Neuronal stem cell (in vitro differentiated cells): ENCODE results near the gene PSMB8.
"Not testable (repeated sequence)": the region's sequence is repeated elsewhere in the genome, so short reads cannot be mapped to it uniquely, and the experiment has no call there.

ENCODE experiments used
- DNase-seq: peaks from one replicate; pipeline ENCODE4 v3.0.0-alpha.2; 2013; ENCODE audit warnings: low spot score
- H2AFZ ChIP-seq: one replicate; pipeline ENCODE4 v1.6.1; 2013; ENCODE audit warnings: mild to moderate bottlenecking, low read length, inconsistent platforms
- H2AK5ac ChIP-seq: 2 replicates; pipeline ENCODE4 v1.6.1; 2013; ENCODE audit warnings: low read depth, mild to moderate bottlenecking, inconsistent platforms, low read length, moderate library complexity, mixed read lengths
- H2BK120ac ChIP-seq: 2 replicates; pipeline ENCODE4 v1.6.1; 2013; ENCODE audit warnings: low read depth, mild to moderate bottlenecking, inconsistent platforms, low read length, moderate library complexity, mixed read lengths
- H2BK12ac ChIP-seq: one replicate; pipeline ENCODE4 v1.6.1; 2013; ENCODE audit warnings: low read length, inconsistent platforms
- H2BK15ac ChIP-seq: 2 replicates; pipeline ENCODE4 v1.6.1; 2013; ENCODE audit warnings: mild to moderate bottlenecking, low read length, inconsistent platforms, mixed read lengths
- H2BK5ac ChIP-seq: one replicate; pipeline ENCODE4 v1.6.1; 2013; ENCODE audit warnings: inconsistent platforms, mild to moderate bottlenecking, low read length, moderate library complexity
- H3K14ac ChIP-seq: one replicate; pipeline ENCODE4 v1.6.1; 2013; ENCODE audit warnings: low read length, inconsistent platforms
- H3K18ac ChIP-seq: 2 replicates; pipeline ENCODE4 v1.6.1; 2013; ENCODE audit warnings: low read length, inconsistent platforms
- H3K23ac ChIP-seq: 2 replicates; pipeline ENCODE4 v1.6.1; 2013; ENCODE audit warnings: low read depth, mild to moderate bottlenecking, mixed read lengths, low read length, inconsistent platforms; ENCODE audit not compliant: poor library complexity
- H3K27ac ChIP-seq: replicated peaks from 3 replicates; pipeline ENCODE4 v1.5.1; 2013; ENCODE audit warnings: low read length, inconsistent platforms
- H3K27me3 ChIP-seq, 3 experiments: 2 replicates each; pipeline ENCODE4 v1.6.1; 2013; ENCODE audit warnings: low read length in 3 of 3, mild to moderate bottlenecking in 2 of 3, inconsistent platforms in 1 of 3, low read depth in 1 of 3, mixed read lengths in 1 of 3, moderate library complexity in 1 of 3; ENCODE audit not compliant: control insufficient read depth in 3 of 3, insufficient read depth in 3 of 3
- H3K36me3 ChIP-seq, 2 donors: replicated peaks in 1 of 2; 2 replicates each; pipeline ENCODE4 v1.6.1; 2013; ENCODE audit warnings: low read length in 2 of 2; ENCODE audit not compliant: control insufficient read depth in 2 of 2, insufficient read depth in 2 of 2
- H3K4ac ChIP-seq: 2 replicates; pipeline ENCODE4 v1.6.1; 2013; ENCODE audit warnings: inconsistent platforms, mild to moderate bottlenecking, low read length, moderate library complexity
- H3K4me1 ChIP-seq, 2 donors: 1 replicate in 1 of 2; 2 replicates in 1 of 2; pipeline ENCODE4 v1.6.1; 2013; ENCODE audit warnings: low read length in 2 of 2, low read depth in 1 of 2; ENCODE audit not compliant: control insufficient read depth in 2 of 2, insufficient read depth in 1 of 2
- H3K4me2 ChIP-seq: one replicate; pipeline ENCODE4 v1.6.1; 2013; ENCODE audit warnings: mild to moderate bottlenecking, low read length, inconsistent platforms; ENCODE audit not compliant: insufficient read depth, poor library complexity, severe bottlenecking
- H3K4me3 ChIP-seq, 2 donors: 2 replicates each; pipeline ENCODE4 v1.5.1; 2013; ENCODE audit warnings: low read length in 2 of 2, mild to moderate bottlenecking in 2 of 2, inconsistent platforms in 1 of 2, moderate library complexity in 1 of 2
- H3K79me1 ChIP-seq: one replicate; pipeline ENCODE4 v1.6.1; 2013; ENCODE audit warnings: low read depth, mild to moderate bottlenecking, inconsistent platforms, low read length, moderate library complexity
- H3K9ac ChIP-seq: one replicate; pipeline ENCODE4 v1.6.1; 2013; ENCODE audit warnings: mild to moderate bottlenecking, low read depth, low read length, inconsistent platforms; ENCODE audit not compliant: poor library complexity
- H3K9me3 ChIP-seq, 2 donors: replicated peaks in 1 of 2; 2 replicates each; pipeline versions ENCODE3 to v1.6.1; 2013; ENCODE audit warnings: low read length in 2 of 2, mild to moderate bottlenecking in 2 of 2, inconsistent platforms in 1 of 2, low read depth in 1 of 2, mixed read lengths in 1 of 2, moderate library complexity in 1 of 2; ENCODE audit not compliant: control insufficient read depth in 2 of 2, insufficient read depth in 1 of 2
- H4K8ac ChIP-seq: one replicate; pipeline ENCODE4 v1.6.1; 2013; ENCODE audit warnings: low read depth, mild to moderate bottlenecking, inconsistent platforms, low read length, moderate library complexity
- H4K91ac ChIP-seq: one replicate; pipeline ENCODE4 v1.6.1; 2013; ENCODE audit warnings: low read length, low read depth, mild to moderate bottlenecking, inconsistent platforms; ENCODE audit not compliant: poor library complexity
- WGBS, 2 donors: extraction: QIAGEN DNeasy Blood & Tissue Kit; methylation state at CpG; one replicate each; pipeline ENCODE4 v1.1.7; 2013; ENCODE audit warnings: missing lambda C conversion rate in 2 of 2, mixed read lengths in 1 of 2; ENCODE audit not compliant: insufficient read length in 2 of 2, insufficient replicate concordance in 1 of 2; ENCODE audit errors: extremely low coverage in 2 of 2; 5-methylcytosine and 5-hydroxymethylcytosine counted together

PSMB8 gene

DNA sequence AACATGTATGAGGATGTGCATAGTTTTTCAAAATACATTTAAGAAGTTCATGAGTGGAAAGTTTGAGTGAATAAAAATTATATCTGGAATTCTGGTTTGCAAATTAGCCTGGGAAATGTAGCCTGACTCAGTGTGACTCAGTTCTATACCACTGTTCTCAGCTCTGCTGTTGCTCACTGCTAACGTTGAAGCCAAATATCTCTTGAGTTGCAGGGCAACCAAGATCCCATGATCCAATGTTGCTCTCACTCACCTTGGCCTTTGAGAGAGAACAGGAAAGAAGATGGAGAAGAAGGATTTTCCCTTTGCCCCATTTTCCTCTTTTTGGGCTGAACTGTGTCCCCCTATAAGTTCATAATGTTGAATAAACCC lies 39.0 kb upstream of the PSMB8 start:
- H2BK12ac ChIP-seq: no peak overlapping the region
- no peak overlapping the region for H2BK5ac ChIP-seq
- no peak overlapping the region for H2AK5ac ChIP-seq
- H3K9ac ChIP-seq: no peak overlapping the region
- no peaks in the 10 kb centered on the region for H3K4me1 ChIP-seq
- no peak overlapping the region for H3K4me2 ChIP-seq
- no peak overlapping the region for H3K27ac ChIP-seq
- H3K79me1 ChIP-seq: no peaks in the 10 kb centered on the region
- H3K18ac ChIP-seq: no peak overlapping the region
- no peak overlapping the region for H3K4me3 ChIP-seq
- no peaks in the 10 kb centered on the region for H3K9me3 ChIP-seq
- DNase-seq: no peak
- no peak overlapping the region for H4K8ac ChIP-seq
- no peak overlapping the region for H3K4ac ChIP-seq
- H3K27me3 ChIP-seq: peaks cover 0 to 45% (median 0%) of the 10 kb centered on the region in 3 experiments
- H4K91ac ChIP-seq: no peak overlapping the region
- no peak overlapping the region for H2BK120ac ChIP-seq
- H2AFZ ChIP-seq: no peak overlapping the region
- no peaks in the 10 kb centered on the region for H3K36me3 ChIP-seq
- no peak overlapping the region for H3K14ac ChIP-seq
- H2BK15ac ChIP-seq: no peak overlapping the region
- no CpG with 5 or more reads among the region's 1 CpG for WGBS, 2 donors
- no peak overlapping the region for H3K23ac ChIP-seq

DNA sequence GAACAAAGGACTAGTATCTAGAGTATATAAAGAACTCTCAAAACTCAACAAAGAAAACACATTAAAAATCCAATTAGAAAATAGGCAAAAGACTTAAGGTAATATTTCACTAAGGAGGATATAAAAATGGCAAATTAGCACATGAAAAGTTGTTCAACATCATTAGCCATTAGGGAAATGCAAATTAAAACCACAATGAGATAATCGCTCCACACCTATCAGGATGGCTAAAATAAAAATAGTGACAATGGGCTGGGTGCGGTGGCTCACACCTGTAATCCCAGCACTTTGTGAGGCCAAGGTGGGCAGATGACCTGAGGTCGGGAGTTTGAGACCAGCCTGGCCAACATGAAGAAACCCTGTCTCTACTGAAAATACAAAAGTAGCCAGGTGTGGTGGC lies 37.1 kb upstream of the PSMB8 start:
- not testable (repeated sequence) for H3K4ac ChIP-seq, H3K9ac ChIP-seq, H3K36me3 ChIP-seq, H3K18ac ChIP-seq, H2AFZ ChIP-seq, H3K4me2 ChIP-seq, H3K4me3 ChIP-seq, H2BK15ac ChIP-seq, H2AK5ac ChIP-seq, H3K27ac ChIP-seq, H2BK12ac ChIP-seq, H2BK5ac ChIP-seq, H3K9me3 ChIP-seq, DNase-seq, H4K8ac ChIP-seq, H4K91ac ChIP-seq, H2BK120ac ChIP-seq, H3K79me1 ChIP-seq, H3K14ac ChIP-seq, H3K23ac ChIP-seq, H3K4me1 ChIP-seq
- no CpG with 5 or more reads among the region's 3 CpGs for WGBS, 2 donors
- H3K27me3 ChIP-seq: peaks cover 0 to 29% (median 0%) of the 10 kb centered on the region in 3 experiments

DNA sequence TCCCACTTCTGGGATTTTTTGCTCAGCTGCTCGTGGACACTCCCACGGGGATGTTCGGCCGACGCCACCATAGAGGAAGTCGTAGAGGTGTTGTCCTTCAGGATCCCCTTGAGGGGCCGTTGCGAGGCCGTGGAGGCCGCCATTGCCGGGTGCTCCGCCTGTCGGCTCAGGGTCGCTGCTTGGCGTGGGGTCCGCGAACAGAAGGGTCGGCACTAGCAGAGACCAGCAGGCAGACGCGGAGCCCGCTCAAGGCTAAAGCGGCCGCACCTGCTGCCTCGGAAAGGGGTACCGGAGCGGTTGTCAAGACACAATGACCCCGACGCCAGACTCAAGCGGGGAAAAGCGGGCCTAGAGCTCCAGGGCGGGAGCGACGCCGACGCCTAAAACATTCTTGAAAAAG lies 35.8 kb upstream of the PSMB8 start:
- no peak overlapping the region for H2BK12ac ChIP-seq
- H2BK120ac ChIP-seq: no peak overlapping the region
- H3K14ac ChIP-seq: peak overlapping the region; percentile 25
- no peak overlapping the region for H3K4me2 ChIP-seq
- no peak overlapping the region for H4K8ac ChIP-seq
- no peaks in the 10 kb centered on the region for H3K9me3 ChIP-seq
- peaks cover 0 to 30% (median 0%) of the 10 kb centered on the region in 3 experiments for H3K27me3 ChIP-seq
- no peak overlapping the region for H2BK15ac ChIP-seq
- no peak overlapping the region for H3K4ac ChIP-seq
- no peak overlapping the region for H3K18ac ChIP-seq
- no peak overlapping the region for H4K91ac ChIP-seq
- no peak overlapping the region for H2AFZ ChIP-seq
- no peak for DNase-seq
- no peak overlapping the region for H2AK5ac ChIP-seq
- H3K23ac ChIP-seq: no peak overlapping the region
- no peaks in the 10 kb centered on the region for H3K79me1 ChIP-seq
- H3K27ac ChIP-seq: no peak overlapping the region
- H2BK5ac ChIP-seq: no peak overlapping the region
- WGBS, 2 donors: no CpG with 5 or more reads among the region's 35 CpGs
- H3K4me1 ChIP-seq: no peaks in the 10 kb centered on the region
- H3K9ac ChIP-seq: no peak overlapping the region
- H3K4me3 ChIP-seq: no peak overlapping the region
- H3K36me3 ChIP-seq: no peaks in the 10 kb centered on the region

DNA sequence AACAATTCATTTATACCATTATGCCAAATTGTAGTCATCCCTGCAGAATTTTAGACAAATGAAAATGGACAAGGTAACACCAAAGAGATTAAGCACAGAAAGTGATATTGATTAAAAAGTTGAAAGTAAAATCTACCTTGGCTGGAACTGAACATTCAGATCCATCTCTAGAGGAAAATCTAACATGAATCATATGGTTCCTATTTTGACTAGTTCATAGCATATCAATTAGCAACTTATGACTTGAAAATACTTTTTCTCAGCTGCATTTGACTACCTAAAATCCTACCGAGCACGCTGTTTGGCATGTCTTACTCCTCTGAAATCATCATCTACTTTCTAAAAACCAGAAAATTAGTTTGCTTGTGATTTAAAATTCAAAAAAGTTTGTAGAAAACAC lies 32.8 kb upstream of the PSMB8 start:
- Histone ChIP-seq H2BK5ac (no peak overlapping the region), H3K9me3 (no peaks in the 10 kb centered on the region), H3K27me3 (peaks cover 0 to 8% (median 0%) of the 10 kb centered on the region in 3 experiments), H4K8ac (no peak overlapping the region), H3K14ac (no peak overlapping the region), H3K4ac (no peak overlapping the region), H2AFZ (no peak overlapping the region), H3K9ac (no peak overlapping the region), H3K4me2 (no peak overlapping the region), H2BK15ac (no peak overlapping the region), H3K4me3 (no peak overlapping the region), H2AK5ac (no peak overlapping the region), H3K79me1 (no peaks in the 10 kb centered on the region), H4K91ac (no peak overlapping the region), H3K27ac (no peak overlapping the region), H3K4me1 (no peaks in the 10 kb centered on the region), H2BK12ac (no peak overlapping the region), H2BK120ac (no peak overlapping the region), H3K18ac (no peak overlapping the region), H3K23ac (no peak overlapping the region), H3K36me3 (no peaks in the 10 kb centered on the region)
- no CpG with 5 or more reads among the region's 2 CpGs for WGBS, 2 donors
- DNase-seq: no peak
